Tibial nerve (tissue), 4 donors: ENCODE measurements around the gene ARHGAP20. TPM values are rescaled to one million over a fixed set of nuclear protein-coding genes. Genes with fewer than 3 reads are reported as not detected.

Experiments
- DNase-seq, 2 donors: peaks; one replicate each; pipeline ENCODE4 v3.0.0-alpha.2; 2019; ENCODE audit warnings: low spot score in 2 of 2
- H3K27ac ChIP-seq, 4 donors: fragments of 200-600 bp; sonication (generic) in 3 of 4; one replicate each; pipeline ENCODE4 v1.5.1; 2017 to 2019; ENCODE audit warnings: mild to moderate bottlenecking in 1 of 4
- H3K27me3 ChIP-seq, 2 donors: fragments of 200-600 bp; sonication (generic) in 1 of 2; one replicate each; pipeline versions ENCODE4 v1.5.1 to v1.6.0; 2017 to 2019
- H3K36me3 ChIP-seq, 3 donors: fragments of 200-600 bp; sonication (generic); one replicate each; pipeline ENCODE4 v1.5.1; 2018 to 2019
- H3K4me1 ChIP-seq, 4 donors: fragments of 200-600 bp; sonication (generic) in 3 of 4; one replicate each; pipeline ENCODE4 v1.5.1; 2017 to 2019
- H3K4me3 ChIP-seq, 4 donors: fragments of 200-600 bp; sonication (generic) in 3 of 4; one replicate each; pipeline ENCODE4 v1.5.1; 2017 to 2019; ENCODE audit warnings: mild to moderate bottlenecking in 1 of 4, moderate library complexity in 1 of 4
- H3K9me3 ChIP-seq, 4 donors: fragments of 200-600 bp; sonication (generic) in 3 of 4; one replicate each; pipeline ENCODE4 v1.5.1; 2017 to 2019
- EP300 ChIP-seq, 2 donors: sonication (generic); formaldehyde crosslinking; IDR thresholded peaks; one replicate each; pipeline ENCODE4 v1.6.1; 2017; ENCODE audit warnings: antibody characterized with exemption in 2 of 2, mild to moderate bottlenecking in 1 of 2
- POLR2A ChIP-seq, 2 donors: fragments of 450-650 bp; IDR thresholded peaks; one replicate each; pipeline ENCODE4 v1.6.1; 2017; ENCODE audit warnings: antibody characterized with exemption in 2 of 2, mild to moderate bottlenecking in 2 of 2, moderate library complexity in 2 of 2
- WGBS, 2 donors: methylation state at CpG; one replicate each; pipeline ENCODE4 v1.1.5; 2018; 5-methylcytosine and 5-hydroxymethylcytosine counted together
- total RNA-seq, 4 donors: library from RNA; depleted of rRNA; stranded (reverse); fragments of >200 nt; gene quantifications; one replicate each; pipeline ENCODE4 v1.1.0, GENCODE V29; 2016
- TF ChIP-seq, protein P1 (sequence below), 5 experiments: fragments of 200-600 bp in 3 of 5; fragments of 450-650 bp in 2 of 5; sonication (generic) in 3 of 5; IDR thresholded peaks; one replicate each; pipeline ENCODE4 v1.5.1; 2016 to 2019; ENCODE audit warnings: antibody characterized with exemption in 5 of 5, mild to moderate bottlenecking in 3 of 5, moderate library complexity in 2 of 5

ARHGAP20 gene
- total RNA-seq, 4 donors from 2014 or later: 6.9 to 13.7 (median 11.1) TPM

DNA sequence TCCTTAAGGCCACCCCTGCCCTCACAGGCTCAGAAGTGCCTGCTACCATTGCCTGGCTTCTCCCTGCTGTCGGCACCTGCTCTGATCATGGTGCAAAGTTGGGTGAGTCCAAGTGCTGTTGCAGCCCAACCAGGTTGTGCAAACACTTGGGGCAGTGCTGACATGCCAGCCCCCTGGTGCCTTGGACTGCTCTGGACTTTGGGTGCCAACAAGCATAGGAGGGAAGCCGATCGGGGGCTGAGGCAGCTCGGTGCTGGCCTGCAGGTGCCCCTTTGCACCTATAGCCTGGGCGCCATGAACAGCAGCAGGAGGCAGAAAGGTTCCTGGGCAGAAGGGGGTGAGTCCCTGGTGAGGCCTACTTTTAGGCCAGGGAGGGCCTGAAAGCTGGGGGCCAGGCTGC is 113.0 kb downstream of the ARHGAP20 start:
- no peak overlapping the region for H3K4me3 ChIP-seq
- peaks cover 0 to 20% (median 0%) of the 10 kb centered on the region in 3 donors for H3K36me3 ChIP-seq
- TF ChIP-seq, protein P1, sequence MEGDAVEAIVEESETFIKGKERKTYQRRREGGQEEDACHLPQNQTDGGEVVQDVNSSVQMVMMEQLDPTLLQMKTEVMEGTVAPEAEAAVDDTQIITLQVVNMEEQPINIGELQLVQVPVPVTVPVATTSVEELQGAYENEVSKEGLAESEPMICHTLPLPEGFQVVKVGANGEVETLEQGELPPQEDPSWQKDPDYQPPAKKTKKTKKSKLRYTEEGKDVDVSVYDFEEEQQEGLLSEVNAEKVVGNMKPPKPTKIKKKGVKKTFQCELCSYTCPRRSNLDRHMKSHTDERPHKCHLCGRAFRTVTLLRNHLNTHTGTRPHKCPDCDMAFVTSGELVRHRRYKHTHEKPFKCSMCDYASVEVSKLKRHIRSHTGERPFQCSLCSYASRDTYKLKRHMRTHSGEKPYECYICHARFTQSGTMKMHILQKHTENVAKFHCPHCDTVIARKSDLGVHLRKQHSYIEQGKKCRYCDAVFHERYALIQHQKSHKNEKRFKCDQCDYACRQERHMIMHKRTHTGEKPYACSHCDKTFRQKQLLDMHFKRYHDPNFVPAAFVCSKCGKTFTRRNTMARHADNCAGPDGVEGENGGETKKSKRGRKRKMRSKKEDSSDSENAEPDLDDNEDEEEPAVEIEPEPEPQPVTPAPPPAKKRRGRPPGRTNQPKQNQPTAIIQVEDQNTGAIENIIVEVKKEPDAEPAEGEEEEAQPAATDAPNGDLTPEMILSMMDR (IDR thresholded peaks at IDR 0.05): no peak
- no peak for TF ChIP-seq EP300 (IDR thresholded peaks at IDR 0.05)
- H3K9me3 ChIP-seq: peaks cover 0 to 5% (median 0%) of the 10 kb centered on the region in 4 donors
- H3K27me3 ChIP-seq: no peaks in the 10 kb centered on the region
- DNase-seq: no peak
- H3K4me1 ChIP-seq: no peaks in the 10 kb centered on the region
- H3K27ac ChIP-seq: no peak overlapping the region
- WGBS, 2 donors: 80 to 95% methylated on average over 2 to 3 of the region's 5 CpGs

DNA sequence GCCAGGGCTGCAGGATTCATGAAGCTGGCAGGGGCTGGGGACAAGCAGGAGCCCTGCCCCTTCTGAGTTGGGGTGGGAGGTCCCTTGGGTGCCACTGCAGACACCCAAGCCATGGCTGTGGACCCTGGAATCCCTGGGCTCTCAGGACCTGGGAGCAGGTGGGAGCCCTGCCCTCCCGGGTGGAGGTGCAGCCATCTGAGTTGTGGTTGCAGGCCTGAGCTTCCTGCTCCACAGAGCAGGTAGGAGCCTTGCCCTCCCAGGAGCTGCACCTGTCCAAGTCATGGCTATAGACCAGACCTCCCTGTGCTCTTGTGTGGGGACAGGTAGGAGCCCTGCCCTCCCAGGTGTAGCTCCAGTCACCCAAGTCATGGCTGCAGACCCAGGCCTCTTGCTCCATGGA is 113.5 kb downstream of the ARHGAP20 start:
- Histone ChIP-seq H3K9me3 (peaks cover 0 to 5% (median 0%) of the 10 kb centered on the region in 4 donors), H3K4me3 (no peak overlapping the region), H3K27me3 (no peaks in the 10 kb centered on the region), H3K4me1 (no peaks in the 10 kb centered on the region), H3K36me3 (peaks cover 0 to 20% (median 0%) of the 10 kb centered on the region in 3 donors), H3K27ac (no peak overlapping the region)
- TF ChIP-seq, protein P1 (IDR thresholded peaks at IDR 0.05): no peak
- TF ChIP-seq POLR2A (IDR thresholded peaks at IDR 0.05) (no peak), EP300 (IDR thresholded peaks at IDR 0.05) (no peak)
- WGBS, 2 donors: 80 to 100% methylated on average over 1 of the region's 1 CpG
- DNase-seq: no peak

DNA sequence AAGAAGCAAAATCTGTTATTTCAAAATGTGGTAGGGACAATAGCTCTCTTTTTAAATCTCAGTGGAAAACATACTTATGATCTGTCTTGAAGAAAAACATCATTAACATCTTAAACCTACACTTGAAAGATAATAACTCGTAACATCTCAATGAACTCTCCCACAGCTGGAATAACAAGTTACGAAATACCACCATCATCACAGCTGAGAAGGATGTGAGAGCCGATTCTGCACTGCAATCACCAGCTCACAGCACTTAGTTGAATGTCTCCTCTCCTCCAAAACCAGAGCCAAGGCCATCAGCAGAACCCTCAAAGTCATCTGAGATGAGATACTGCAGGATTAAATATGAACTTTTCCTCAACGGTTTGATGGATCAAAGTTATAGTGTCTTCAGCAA is 124.3 kb downstream of the ARHGAP20 start:
- peak in 1 of 2 donors; percentile 29 for DNase-seq

DNA sequence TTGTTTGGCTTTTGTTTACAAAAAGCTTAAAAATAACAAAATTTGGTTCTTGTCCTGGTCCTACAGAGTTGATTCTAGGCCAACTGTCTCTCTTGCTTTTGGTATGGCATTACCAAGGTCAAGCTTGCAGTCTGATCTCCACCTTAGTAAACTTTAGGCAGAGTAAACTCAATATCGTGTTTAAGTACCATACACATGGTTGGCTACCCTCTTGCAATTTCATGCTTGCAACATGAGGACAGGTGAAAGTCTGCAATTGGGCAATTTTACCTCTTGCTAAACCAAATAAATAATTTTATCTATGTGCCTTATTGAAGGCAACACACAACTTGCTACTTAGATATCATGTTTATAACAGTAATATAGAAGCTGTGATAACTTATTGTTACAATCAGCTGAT is 125.1 kb downstream of the ARHGAP20 start:
- Histone ChIP-seq H3K4me3 (no peak overlapping the region), H3K9me3 (no peaks in the 10 kb centered on the region), H3K27ac (no peak overlapping the region), H3K36me3 (peaks cover 0 to 15% (median 0%) of the 10 kb centered on the region in 3 donors), H3K4me1 (no peaks in the 10 kb centered on the region), H3K27me3 (no peaks in the 10 kb centered on the region)
- WGBS, 2 donors: 86 to 90% methylated on average over 1 of the region's 1 CpG
- DNase-seq: no peak
- TF ChIP-seq POLR2A (IDR thresholded peaks at IDR 0.05) (no peak), EP300 (IDR thresholded peaks at IDR 0.05) (no peak)
- TF ChIP-seq, protein P1 (IDR thresholded peaks at IDR 0.05): no peak

More for the DNA sequence above, 124.3 kb downstream of the ARHGAP20 start:
- Histone ChIP-seq H3K36me3 (peaks cover 0 to 14% (median 0%) of the 10 kb centered on the region in 3 donors), H3K4me1 (no peaks in the 10 kb centered on the region), H3K27me3 (no peaks in the 10 kb centered on the region), H3K27ac (no peak overlapping the region), H3K4me3 (no peak overlapping the region), H3K9me3 (no peaks in the 10 kb centered on the region)
- no peak for TF ChIP-seq POLR2A (IDR thresholded peaks at IDR 0.05)
- TF ChIP-seq, protein P1 (IDR thresholded peaks at IDR 0.05): no peak
- TF ChIP-seq EP300 (IDR thresholded peaks at IDR 0.05): peak in 1 of 2 donors; percentile 30
- WGBS, 2 donors: 57 to 63% methylated on average over 4 of the region's 4 CpGs

DNA sequence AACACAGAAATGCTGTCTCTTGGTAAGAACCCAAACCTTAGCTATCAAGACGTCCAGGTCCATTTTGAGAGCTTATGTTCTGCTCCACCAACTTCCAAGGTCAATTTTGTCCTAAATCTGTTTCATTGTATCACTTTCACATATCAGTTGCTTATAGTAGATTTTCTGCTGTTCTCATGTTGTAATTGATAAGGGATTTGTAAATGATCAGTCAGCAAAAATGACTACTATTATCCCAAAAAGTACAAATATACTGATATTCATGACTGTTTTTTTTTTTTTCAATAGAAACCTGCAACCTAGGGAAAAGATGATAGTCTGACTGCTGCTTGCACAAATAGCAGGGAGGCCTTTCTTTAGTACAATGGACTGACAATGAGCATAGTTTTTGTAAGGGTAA is 128.1 kb downstream of the ARHGAP20 start:
- TF ChIP-seq, protein P1 (IDR thresholded peaks at IDR 0.05): no peak
- TF ChIP-seq POLR2A (IDR thresholded peaks at IDR 0.05) (no peak), EP300 (IDR thresholded peaks at IDR 0.05) (no peak)
- no peak for DNase-seq
- peaks cover 0 to 27% (median 0%) of the 10 kb centered on the region in 3 donors for H3K36me3 ChIP-seq
- H3K4me3 ChIP-seq: no peak overlapping the region
- WGBS, 2 donors: 63 to 73% methylated on average over 1 of the region's 1 CpG
- H3K9me3 ChIP-seq: no peaks in the 10 kb centered on the region
- no peaks in the 10 kb centered on the region for H3K4me1 ChIP-seq
- H3K27me3 ChIP-seq: no peaks in the 10 kb centered on the region
- no peak overlapping the region for H3K27ac ChIP-seq
